Measurements from ENCODE around the gene HYOU1.
"Not testable (repeated sequence)": the region's sequence is repeated elsewhere in the genome, so short reads cannot be mapped to it uniquely, and the experiment has no call there.

The HYOU1 gene

DNA sequence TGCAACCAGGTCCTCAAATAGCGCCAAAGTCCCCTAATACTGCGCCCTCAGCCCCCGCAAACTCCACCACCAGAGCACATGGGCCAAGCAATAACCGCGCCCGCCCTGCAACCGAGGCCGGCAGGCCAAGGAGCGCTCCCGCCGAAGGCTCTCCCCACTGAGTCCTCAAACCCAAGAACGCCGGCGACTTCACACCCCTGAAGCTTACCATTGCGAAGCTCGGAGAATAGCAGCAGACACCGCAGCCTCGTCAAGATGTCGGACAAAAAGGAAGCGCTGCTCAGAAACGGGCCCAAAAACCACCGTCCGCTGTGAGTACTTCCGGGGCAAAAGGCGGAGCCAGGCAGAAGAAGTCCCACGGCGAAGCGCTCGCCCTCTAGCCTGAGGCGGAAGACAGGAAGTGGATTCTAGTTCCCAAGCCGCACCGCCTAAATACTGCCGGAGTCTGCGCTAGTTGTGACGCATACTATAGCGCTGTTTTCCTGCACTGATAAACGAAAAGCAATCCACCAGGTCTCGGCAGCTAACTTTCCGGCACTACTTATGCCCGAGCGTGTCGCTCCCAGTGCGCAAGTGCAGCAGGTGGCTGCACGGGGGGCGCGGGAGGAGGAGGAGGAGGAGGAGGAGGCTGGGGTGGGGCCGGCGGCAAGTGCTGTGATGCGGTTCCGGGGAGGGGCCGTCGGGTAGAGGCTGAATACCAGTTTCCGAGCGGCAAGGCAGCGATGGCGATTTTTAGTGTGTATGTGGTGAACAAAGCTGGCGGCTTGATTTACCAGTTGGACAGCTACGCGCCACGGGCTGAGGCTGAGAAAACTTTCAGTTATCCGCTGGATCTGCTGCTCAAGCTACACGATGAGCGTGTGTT is 38.7 kb downstream of the HYOU1 start, which contains the start of the genes RPS25 and TRAPPC4:
Gene RPS25, minus strand, starts transcription at position 270 of the 865 bp plus-strand sequence. Its CDS starts 59 bp downstream, at position 211.
Gene TRAPPC4, plus strand, starts transcription at position 693 of the 865 bp plus-strand sequence. Its CDS starts 30 bp downstream, at position 723.
- DNase-seq, result no peak

DNA sequence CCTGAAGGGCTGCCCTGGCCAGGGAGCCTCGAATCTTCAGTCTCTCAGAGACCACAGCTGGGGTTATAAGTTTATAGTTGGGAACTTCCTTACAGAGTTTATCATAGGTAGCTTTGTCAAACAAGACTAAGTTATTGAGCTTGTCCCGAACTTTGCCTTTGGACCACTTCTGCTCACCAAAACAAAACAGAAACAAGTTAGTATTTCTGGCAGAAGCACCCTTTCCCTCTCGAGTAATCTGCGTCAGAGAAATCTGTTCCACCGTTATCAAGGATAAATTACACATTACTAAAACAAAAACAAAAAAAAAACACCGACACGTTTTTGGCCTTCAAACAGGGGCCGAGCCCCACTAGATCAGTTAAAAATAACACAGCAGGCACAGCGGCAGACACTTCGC is 39.6 kb downstream of the HYOU1 start:
- DNase-seq, result not testable (repeated sequence)

DNA sequence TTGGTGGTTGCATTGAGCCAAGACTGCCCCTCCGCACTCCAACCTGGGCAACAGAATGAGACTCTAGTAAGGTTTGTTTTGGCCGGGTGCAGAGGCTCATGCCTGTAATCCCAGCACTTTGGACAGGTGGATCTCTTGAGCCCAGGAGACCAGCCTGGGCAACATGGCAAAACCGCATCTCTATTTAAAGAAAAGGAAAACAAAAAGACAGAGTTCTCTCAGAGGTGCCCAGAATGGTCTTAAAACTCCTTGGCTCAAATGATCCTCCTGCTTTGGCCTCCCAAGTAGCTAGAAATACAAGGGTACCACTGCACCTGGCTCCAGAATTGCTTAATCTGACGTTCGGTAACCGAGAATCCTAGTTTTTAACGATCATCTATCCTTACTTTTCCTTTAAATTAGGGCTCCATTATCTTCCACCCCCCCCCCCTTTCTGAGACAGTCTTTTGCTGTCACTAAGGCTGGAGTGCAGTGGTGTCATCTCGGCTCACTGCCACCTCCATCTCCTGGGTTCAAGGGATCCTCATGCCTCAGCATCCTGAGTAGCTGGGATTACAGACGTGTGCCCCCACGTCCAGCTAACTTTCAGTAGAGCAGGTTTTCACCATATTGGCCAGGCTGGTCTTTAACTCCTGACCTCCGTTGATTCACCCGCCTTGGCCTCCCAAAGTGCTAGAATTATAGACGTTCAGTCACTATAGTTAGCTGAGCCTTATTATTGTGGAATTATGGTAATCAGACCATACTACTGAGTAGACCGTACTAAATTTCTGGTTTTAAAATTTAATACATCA is 40.6 kb downstream of the HYOU1 start:
- DNase-seq, result no peak

DNA sequence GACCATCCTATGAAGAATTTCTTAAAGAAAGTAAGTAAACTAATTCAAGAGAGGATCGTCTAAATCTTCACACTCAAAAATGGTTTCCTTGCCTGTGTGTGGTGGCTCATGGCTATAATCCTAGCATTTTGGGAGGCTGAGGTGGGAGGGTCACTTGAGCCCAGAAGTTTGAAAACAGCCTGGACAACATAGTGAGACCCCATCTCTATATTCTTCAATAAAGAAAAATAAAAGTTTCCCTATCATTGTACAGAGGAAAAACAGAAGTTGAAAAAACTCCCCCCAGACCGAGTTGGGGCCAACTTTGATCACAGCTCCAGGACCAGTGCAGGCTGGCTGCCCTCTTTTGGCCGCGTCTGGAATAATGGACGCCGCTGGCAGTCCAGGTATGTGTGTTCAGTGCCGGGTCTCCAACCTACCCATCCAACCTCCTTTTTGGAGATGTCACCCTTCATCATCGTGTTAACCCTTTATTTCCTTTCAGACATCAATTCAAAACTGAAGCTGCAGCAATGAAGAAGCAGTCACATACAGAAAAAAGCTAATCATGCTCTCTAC is 41.9 kb downstream of the HYOU1 start:
- DNase-seq, result no peak

DNA sequence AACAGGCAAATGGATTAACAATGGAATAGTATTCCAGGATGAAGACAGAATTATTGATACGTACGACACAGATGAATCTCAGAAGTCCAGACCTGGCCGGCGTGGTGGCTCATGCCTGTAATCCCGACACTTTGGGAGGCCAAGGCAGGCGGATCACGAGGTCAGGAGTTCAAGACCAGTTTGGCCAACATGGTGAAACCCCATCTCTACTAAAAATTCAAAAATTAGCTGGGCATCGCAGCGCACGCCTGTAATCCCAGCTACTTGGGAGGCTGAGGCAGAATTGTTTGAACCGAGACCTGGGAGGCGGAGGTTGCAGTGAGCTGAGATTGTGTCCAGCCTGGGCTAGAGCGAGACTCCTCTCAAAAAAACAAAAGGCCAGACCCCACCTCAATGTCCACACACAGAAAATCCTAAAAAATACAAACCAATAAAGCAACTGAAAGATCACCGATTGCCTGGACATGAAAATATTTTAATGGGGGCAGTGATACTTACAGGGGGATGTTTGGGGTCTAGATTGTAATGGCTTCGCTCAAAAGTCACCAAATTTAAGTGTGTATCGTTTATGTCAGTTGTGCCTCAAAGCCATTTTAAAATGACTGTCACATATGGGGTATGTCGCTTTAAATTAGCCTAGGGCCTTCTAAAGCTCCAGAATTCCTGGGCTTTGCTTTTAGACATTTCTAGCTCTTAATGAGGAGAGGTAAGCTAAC is 42.6 kb downstream of the HYOU1 start:
- DNase-seq, result no peak

DNA sequence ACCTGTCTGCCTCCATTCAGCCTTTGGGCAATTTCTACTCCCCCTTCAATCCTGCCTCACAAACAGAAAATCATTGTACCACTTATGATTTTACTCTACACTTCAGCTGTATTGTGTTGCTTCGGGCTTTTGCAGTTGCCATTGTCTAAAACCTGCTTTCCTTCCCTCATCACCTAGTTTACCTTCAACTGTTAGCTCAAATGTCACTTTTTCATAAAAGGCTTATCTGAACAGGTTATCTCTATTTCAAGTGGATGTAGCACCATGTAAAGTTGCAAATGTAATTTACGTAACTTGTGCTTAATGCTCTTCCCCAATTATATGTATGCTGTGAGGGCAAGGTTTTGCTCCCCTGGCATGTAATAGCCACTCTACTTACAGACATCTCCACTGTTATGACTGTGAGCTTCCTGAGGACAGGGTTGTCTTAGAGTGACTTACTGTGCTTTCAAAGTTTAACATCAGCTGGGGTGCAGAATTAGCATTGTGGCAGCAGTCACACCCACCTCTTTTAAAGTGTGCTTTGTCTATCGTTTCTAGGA is 44.3 kb downstream of the HYOU1 start:
- no peak for DNase-seq

DNA sequence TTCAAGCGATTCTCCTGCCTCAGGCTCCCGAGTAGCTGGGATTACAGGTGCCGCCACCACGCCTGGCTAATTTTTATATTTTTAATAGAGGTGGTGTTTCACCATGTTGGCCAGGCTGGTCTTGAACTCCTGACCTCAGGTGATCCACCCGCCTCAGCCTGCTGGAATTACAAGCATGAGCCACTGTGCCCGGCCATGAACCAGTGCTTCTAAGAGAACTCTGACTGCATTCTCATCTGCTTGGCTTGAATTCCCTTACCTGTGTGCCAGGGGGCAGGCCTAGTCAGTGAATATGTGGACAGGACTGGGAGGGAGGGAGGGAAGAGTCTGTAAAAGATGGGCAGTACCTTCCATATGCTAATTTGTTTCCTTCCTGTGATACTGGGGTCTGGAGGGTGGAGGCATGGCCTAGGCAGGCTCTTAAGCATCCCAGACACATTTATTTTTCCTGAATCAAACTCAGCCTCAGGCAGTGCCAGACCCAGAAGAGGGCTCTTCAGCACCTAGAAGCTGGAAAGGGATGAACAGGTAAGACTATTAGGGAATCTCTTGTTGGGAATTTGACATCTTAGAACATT is 45.4 kb downstream of the HYOU1 start:
- DNase-seq, result no peak

DNA sequence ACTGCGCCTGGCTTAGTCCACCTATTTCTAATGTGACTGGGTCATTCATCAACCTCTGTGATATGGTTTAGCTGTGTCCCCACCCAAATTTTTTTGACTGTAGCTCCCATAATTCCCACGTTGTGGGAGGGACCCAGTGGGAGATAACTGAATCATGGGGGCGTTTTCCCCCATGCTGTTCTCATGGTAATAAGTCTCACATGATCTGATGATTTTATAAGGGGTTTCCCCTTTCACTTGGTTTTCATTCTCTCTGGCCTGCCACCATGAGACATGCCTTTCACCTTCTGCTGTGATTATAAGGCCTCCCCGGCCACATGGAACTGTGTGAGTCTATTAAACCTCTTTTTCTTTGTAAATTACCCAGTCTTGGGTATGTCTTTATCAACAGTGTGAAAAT is 50.3 kb downstream of the HYOU1 start:
- no peak for DNase-seq

DNA sequence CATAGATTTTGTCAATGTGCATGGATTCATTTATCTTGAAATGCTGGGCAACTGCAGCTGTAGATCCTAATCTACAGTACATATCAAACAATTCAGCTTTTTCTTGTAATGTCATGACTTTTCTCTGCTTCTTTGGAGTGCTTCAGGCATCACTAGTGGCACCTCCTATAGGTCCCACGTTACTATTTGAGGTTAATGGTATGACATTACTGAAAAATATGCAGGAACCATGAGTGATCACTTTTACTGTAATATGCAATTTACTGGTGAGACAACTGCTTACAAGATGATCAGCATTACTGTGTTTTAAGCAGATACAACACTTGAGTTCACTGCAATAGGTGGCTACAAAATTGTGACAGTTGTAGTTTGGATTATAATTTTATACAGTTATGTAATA is 56.1 kb downstream of the HYOU1 start:
- no peak for DNase-seq

DNA sequence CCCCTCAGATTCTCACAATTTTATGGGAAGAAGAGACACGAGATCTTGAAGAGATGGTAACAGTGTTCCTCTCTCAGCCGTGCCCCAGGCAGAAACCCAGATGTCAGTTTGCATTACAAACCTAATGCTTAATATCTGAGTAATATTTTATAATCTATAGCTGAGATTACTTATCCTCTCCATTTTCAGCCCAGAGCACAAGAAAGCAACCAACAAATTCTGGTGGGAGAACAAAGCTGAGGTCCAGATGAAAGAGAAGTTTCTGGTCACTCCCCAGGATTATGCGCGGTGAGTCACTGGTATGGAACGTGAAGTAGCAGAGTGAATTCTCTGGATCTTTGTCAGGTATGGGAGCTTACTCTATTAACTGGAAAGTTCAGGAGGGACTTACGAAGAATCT is 58.2 kb downstream of the HYOU1 start:
- DNase-seq, result no peak

DNA sequence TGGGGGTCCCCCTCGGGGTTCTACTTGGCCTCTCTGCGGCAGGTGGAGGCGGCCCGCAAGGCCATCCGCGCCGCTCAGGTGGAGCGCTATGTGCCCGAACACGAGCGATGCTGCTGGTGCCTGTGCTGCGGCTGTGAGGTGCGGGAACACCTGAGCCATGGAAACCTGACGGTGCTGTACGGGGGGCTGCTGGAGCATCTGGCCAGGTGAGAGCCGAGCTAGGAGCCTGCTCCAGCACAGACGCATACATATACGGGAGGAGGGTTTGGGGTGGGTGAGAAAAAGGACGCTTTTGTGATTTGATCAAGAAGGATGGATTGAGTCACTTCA is 58.7 kb downstream of the HYOU1 start:
- DNase-seq, result no peak

DNA sequence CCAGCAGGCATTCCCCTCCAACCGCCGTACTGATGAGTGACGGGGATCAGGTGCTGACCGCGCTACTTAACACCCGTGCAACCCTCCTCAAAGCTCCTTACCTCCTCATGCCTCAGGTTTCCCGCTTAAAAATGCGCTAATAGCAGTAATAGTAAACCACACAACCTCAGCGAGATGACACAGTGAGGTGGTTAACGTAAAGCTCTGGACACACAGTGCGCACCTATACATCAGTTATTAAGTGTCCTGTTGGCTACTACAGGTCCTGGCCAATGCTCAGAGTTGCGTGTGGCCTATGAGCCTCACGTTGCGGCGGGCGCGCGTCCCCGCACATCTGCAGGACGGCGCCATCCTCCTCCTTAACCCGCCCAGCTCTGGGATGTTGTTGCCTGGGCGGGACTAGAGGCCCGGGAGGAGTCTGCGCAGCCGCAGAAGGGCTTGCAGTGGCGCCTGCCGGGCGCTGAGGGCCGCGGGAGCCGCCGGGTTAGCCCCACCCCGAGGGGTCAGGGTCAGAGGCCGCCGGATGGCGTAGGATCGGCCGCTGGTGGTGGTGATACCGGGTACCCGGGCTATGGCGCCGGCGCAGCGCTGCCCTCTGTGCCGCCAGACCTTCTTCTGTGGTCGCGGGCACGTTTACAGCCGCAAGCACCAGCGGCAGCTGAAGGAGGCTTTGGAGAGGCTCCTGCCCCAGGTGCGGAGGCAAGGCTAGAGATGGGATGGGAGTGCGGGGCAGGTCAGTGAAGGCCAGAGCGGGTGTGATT is 59.2 kb downstream of the HYOU1 start, which contains the start of gene CENATAC:
Gene CENATAC, plus strand, starts transcription at position 512 of the 761 bp plus-strand sequence. Its CDS starts 60 bp downstream, at position 572.
- DNase-seq, result peak; percentile 67

DNA sequence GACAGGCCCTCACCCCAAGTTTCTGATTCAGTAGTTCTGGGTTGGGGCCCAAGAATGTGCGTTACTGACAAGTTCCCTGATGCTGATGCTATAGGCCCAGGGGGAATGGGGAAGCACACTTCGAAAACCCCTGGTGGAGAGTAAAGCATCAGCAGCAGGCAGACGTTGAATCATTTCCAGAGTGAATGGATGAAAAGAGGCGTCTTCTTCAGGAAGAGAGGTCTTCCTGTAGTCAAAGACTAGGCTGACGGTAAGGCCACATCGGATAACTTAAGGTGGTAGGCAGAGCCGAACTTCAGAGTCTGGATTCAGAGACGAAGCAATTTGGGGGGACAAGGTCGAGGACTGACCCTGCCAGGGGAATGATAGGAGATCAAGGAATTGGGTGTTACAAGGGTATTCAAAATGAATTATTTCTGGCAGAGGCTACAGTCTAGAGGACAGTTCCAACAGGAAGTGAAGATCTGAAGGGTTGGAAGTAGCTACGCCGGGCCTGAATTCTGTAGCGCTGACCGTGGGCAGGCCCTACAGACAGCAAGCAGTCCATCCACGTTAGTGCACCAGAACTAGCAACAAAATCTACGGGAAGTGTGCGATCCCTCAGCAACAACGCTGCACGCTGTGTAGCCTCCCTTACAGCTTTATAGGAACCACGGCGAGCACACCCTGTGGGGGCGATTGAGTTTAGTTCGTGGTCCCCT is 59.9 kb downstream of the HYOU1 start:
- DNase-seq, result no peak

Measured in cortex of kidney (tissue), 1 donor.